Activated T-helper 1 cell treated with anti-CD3 and anti-CD28 coated beads, Interleukin-12 subunit alpha, Interleukin-12 subunit beta, Interleukin-2, Interleukin-4 antibody, amounts not matched to agents 30 ng/mL and 10 ng/mL and 1 ng/mL, durations not matched to agents 14 hours and 24 hours and 36 hours (primary cell): ENCODE measurements around the gene PSAPL1. TPM values are rescaled to one million over a fixed set of nuclear protein-coding genes. Genes with fewer than 3 reads are reported as not detected.

Experiments used
- DNase-seq: peaks from one replicate; pipeline ENCODE4 v3.0.0; 2021; ENCODE audit warnings: low spot score
- H3K27ac Mint-ChIP-seq: one replicate; pipeline ENCODE4 v1.8.0; 2021; ENCODE audit warnings: mild to moderate bottlenecking, mixed read lengths
- H3K27me3 Mint-ChIP-seq: one replicate; pipeline ENCODE4 v1.8.0; 2022; ENCODE audit warnings: mild to moderate bottlenecking, moderate library complexity, mixed read lengths; ENCODE audit not compliant: insufficient read depth
- H3K36me3 Mint-ChIP-seq: one replicate; pipeline ENCODE4 v1.8.0; 2021; ENCODE audit warnings: low read depth, mixed read lengths
- H3K4me1 Mint-ChIP-seq: one replicate; pipeline ENCODE4 v1.8.0; 2021; ENCODE audit warnings: low read depth, mixed read lengths
- H3K4me3 Mint-ChIP-seq: one replicate; pipeline ENCODE4 v1.8.0; 2021; ENCODE audit warnings: mild to moderate bottlenecking, moderate library complexity, mixed read lengths
- H3K9me3 Mint-ChIP-seq: one replicate; pipeline ENCODE4 v1.8.0; 2021; ENCODE audit warnings: mixed read lengths
- intact Hi-C: fragments of 100-400 bp; cut with micrococcal nuclease; formaldehyde crosslinking; loops from one replicate; pipeline ENCODE4 v1.15.1; 2024
- total RNA-seq: library from RNA; stranded (reverse); gene quantifications from 2 replicates; pipeline ENCODE4 v1.2.3, GENCODE V29; 2022

PSAPL1 gene
- total RNA-seq, 1 donor from 2014 or later, result not detected

- Mint-ChIP-seq H3K4me1 (no peaks in the 10 kb centered on the region), H3K4me3 (no peak overlapping the region), H3K27me3 (peaks cover 2% of the 10 kb centered on the region), H3K36me3 (no peaks in the 10 kb centered on the region), H3K9me3 (peaks cover 18% of the 10 kb centered on the region), H3K27ac (no peak overlapping the region)
- intact Hi-C loops, result no loop called here
- no peak for DNase-seq
Measured at GRCh38 chr4:7417639-7418038, 17.1 kb downstream of the PSAPL1 start.

- no peak overlapping the region for H3K4me3 Mint-ChIP-seq
- intact Hi-C loops, result no loop called here
- H3K36me3 Mint-ChIP-seq, result no peaks in the 10 kb centered on the region
- no peaks in the 10 kb centered on the region for H3K4me1 Mint-ChIP-seq
- peaks cover 2% of the 10 kb centered on the region for H3K27me3 Mint-ChIP-seq
- DNase-seq, result no peak
- H3K9me3 Mint-ChIP-seq, result peaks cover 18% of the 10 kb centered on the region
- no peak overlapping the region for H3K27ac Mint-ChIP-seq
Measured at GRCh38 chr4:7416745-7417432, 17.8 kb downstream of the PSAPL1 start.

GRCh38 chr4:7415927-7416686, 18.6 kb downstream of the PSAPL1 start:
- DNase-seq, result no peak

GRCh38 chr4:7414736-7415510, 19.8 kb downstream of the PSAPL1 start:
- Mint-ChIP-seq H3K27me3 (peaks cover 2% of the 10 kb centered on the region), H3K4me3 (no peak overlapping the region), H3K9me3 (peaks cover 18% of the 10 kb centered on the region), H3K27ac (no peak overlapping the region), H3K4me1 (no peaks in the 10 kb centered on the region), H3K36me3 (no peaks in the 10 kb centered on the region)
- intact Hi-C loops, result no loop called here
- no peak for DNase-seq

More at GRCh38 chr4:7415927-7416686, 18.6 kb downstream of the PSAPL1 start:
- no peak overlapping the region for H3K27ac Mint-ChIP-seq
- H3K36me3 Mint-ChIP-seq, result no peaks in the 10 kb centered on the region
- H3K4me1 Mint-ChIP-seq, result no peaks in the 10 kb centered on the region
- H3K27me3 Mint-ChIP-seq, result peaks cover 2% of the 10 kb centered on the region
- H3K4me3 Mint-ChIP-seq, result no peak overlapping the region
- H3K9me3 Mint-ChIP-seq, result peaks cover 18% of the 10 kb centered on the region
- intact Hi-C loops, result no loop called here

DNA sequence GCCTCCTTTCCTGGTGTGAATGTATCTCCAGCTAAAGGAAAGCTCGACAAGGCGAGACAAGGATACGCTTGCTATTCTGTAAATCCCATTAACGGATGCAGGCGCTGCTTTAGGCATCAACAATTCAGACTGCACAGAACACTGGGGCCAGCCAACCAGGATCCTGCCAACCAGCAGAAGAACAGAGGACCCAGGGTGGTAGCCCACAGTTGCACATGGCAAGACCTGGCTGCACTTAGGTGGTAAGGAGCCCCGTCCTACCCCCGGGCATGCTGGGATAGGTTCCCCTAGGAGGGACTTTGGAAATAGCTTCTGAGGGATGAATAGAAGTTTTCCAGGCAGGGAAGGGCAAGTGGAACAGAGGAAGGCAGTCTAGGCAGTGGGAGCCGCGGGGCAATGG, 20.7 kb downstream of the PSAPL1 start:
- intact Hi-C loops, result no loop called here
- Mint-ChIP-seq H3K27me3 (peaks cover 2% of the 10 kb centered on the region), H3K9me3 (peaks cover 18% of the 10 kb centered on the region), H3K4me1 (no peaks in the 10 kb centered on the region), H3K4me3 (no peak overlapping the region), H3K27ac (no peak overlapping the region), H3K36me3 (no peaks in the 10 kb centered on the region)
- no peak for DNase-seq

GRCh38 chr4:7412554-7412912, 22.2 kb downstream of the PSAPL1 start:
- H3K4me3 Mint-ChIP-seq, result no peak overlapping the region
- intact Hi-C loops, result no loop called here
- H3K27me3 Mint-ChIP-seq, result peaks cover 2% of the 10 kb centered on the region
- no peak overlapping the region for H3K27ac Mint-ChIP-seq
- H3K9me3 Mint-ChIP-seq, result peaks cover 25% of the 10 kb centered on the region
- DNase-seq, result no peak
- H3K36me3 Mint-ChIP-seq, result no peaks in the 10 kb centered on the region
- H3K4me1 Mint-ChIP-seq, result no peaks in the 10 kb centered on the region

DNA sequence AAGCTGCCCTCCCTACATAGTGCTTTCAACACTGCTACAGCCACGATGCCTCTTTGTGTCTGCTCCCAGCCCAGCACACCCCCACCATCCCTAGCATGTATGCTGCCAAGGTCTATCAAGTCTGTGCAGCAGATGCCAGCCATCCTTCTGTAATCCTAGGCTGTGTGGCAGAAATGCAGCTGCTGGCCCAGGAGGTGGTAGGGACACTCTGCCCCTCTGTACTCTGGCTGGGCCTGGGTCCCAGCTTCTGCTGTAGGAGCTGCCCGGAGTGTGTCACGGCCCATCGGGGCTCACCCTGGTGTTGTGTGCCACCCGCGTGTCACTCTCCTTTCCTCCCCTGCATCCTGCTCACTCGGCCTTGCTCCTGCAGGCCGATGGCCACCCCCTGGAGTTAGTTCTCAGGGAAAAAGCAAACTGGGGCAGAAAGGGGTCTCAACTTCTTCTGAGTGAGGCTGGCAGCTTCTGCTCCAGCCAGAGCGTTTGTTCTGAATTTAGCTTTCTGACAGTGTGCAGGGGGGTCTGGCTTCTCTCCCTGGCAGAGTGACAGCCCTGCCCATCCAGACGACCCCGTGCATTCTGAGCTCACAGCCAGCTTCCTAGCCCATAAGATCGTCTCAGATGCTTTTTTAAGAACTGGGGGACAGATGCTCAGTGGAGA, 22.7 kb downstream of the PSAPL1 start:
- H3K27me3 Mint-ChIP-seq, result peaks cover 2% of the 10 kb centered on the region
- H3K4me3 Mint-ChIP-seq, result no peak overlapping the region
- intact Hi-C loops, result no loop called here
- no peak for DNase-seq
- H3K9me3 Mint-ChIP-seq, result peaks cover 27% of the 10 kb centered on the region
- no peak overlapping the region for H3K27ac Mint-ChIP-seq
- H3K36me3 Mint-ChIP-seq, result no peaks in the 10 kb centered on the region
- H3K4me1 Mint-ChIP-seq, result no peaks in the 10 kb centered on the region

DNA sequence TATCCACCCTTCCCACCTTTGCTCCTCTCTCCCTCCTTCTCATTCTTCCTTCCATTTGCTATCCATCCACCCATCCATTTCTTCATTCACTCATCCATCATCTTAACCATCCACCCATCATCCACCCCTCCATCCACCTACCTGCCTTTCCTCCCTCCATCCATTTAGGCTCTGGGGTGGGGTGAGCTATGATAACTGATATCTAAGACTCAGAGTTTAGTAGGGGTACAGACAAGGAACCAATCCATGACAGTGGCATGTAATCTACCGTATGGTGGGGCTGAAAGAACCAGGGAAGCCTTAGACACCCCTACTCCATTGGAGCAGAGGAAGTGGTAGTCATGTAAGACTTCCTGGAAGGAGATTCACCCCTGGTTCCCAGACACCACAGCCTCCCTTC, 23.2 kb downstream of the PSAPL1 start:
- H3K27me3 Mint-ChIP-seq, result peaks cover 2% of the 10 kb centered on the region
- intact Hi-C loops, result no loop called here
- no peaks in the 10 kb centered on the region for H3K4me1 Mint-ChIP-seq
- DNase-seq, result no peak
- no peaks in the 10 kb centered on the region for H3K36me3 Mint-ChIP-seq
- H3K4me3 Mint-ChIP-seq, result no peak overlapping the region
- no peak overlapping the region for H3K27ac Mint-ChIP-seq
- H3K9me3 Mint-ChIP-seq, result peaks cover 25% of the 10 kb centered on the region

GRCh38 chr4:7410446-7410845, 24.3 kb downstream of the PSAPL1 start:
- H3K9me3 Mint-ChIP-seq, result peaks cover 23% of the 10 kb centered on the region
- H3K36me3 Mint-ChIP-seq, result no peaks in the 10 kb centered on the region
- no peak for DNase-seq
- no peaks in the 10 kb centered on the region for H3K4me1 Mint-ChIP-seq
- peaks cover 7% of the 10 kb centered on the region for H3K27me3 Mint-ChIP-seq
- intact Hi-C loops, result no loop called here
- no peak overlapping the region for H3K4me3 Mint-ChIP-seq
- no peak overlapping the region for H3K27ac Mint-ChIP-seq

DNA sequence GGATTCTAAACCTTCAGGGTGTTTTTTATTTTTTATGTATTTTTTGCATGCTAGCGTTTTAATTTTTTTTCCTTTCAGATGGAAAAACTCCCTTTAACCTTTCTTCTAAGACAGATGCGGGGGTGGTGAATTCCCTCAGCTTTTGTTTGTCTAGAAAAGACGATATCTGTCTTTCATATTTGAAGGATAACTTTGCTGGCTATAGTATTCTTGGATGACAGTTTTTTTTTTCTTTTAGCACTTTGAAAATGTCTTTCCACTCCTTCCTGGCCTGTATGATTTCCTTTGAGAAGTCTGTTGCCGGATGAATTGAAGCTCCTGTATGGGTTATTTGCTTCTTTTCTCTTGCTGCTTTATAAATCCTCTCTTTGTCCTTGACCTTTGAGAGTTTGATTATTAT, 26.6 kb downstream of the PSAPL1 start:
- Mint-ChIP-seq H3K4me3 (no peak overlapping the region), H3K9me3 (peaks cover 22% of the 10 kb centered on the region), H3K36me3 (no peaks in the 10 kb centered on the region), H3K4me1 (no peaks in the 10 kb centered on the region), H3K27ac (no peak overlapping the region), H3K27me3 (peaks cover 7% of the 10 kb centered on the region)
- intact Hi-C loops, result no loop called here
- no peak for DNase-seq

GRCh38 chr4:7403001-7403400, 31.7 kb downstream of the PSAPL1 start:
- intact Hi-C loops, result no loop called here
- no peak overlapping the region for H3K4me3 Mint-ChIP-seq
- no peak for DNase-seq
- H3K4me1 Mint-ChIP-seq, result no peaks in the 10 kb centered on the region
- no peaks in the 10 kb centered on the region for H3K36me3 Mint-ChIP-seq
- H3K27me3 Mint-ChIP-seq, result peaks cover 11% of the 10 kb centered on the region
- H3K9me3 Mint-ChIP-seq, result peaks cover 13% of the 10 kb centered on the region
- no peak overlapping the region for H3K27ac Mint-ChIP-seq

DNA sequence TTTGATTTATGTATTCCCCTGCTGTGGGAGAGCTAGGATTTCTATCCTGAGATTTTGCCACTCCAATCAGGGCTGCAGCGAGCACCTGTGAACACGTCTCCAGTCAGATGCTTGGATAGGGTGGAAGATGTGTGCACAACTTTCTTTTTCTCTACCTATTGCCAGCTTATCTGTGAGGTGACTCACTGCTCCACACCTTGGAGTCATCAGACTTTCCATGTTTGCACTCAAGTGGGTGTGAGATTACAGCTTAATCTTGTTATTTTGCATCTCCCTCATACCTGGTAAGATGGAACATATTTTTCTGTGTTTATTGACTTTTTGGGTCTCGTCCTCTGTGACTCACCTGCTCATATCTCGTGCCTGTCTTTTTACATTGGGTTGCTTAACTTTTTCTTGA, 32.2 kb downstream of the PSAPL1 start:
- Mint-ChIP-seq H3K4me1 (no peaks in the 10 kb centered on the region), H3K27me3 (peaks cover 11% of the 10 kb centered on the region), H3K4me3 (no peak overlapping the region), H3K27ac (no peak overlapping the region), H3K9me3 (peaks cover 10% of the 10 kb centered on the region), H3K36me3 (no peaks in the 10 kb centered on the region)
- intact Hi-C loops, result no loop called here
- no peak for DNase-seq
